GM18868 (cell line): ENCODE results near the gene MCM6.
A peak's percentile ranks its signal among the peaks of the same experiment; 100 is the strongest.
"Not testable (repeated sequence)": the region's sequence is repeated elsewhere in the genome, so short reads cannot be mapped to it uniquely, and the experiment has no call there.

Source experiments
- ATAC-seq: cut with Tn5 transposase; IDR thresholded peaks from one replicate; pipeline ENCODE4 v1.9.1; 2021; ENCODE audit warnings: mild to moderate bottlenecking, moderate library complexity; ENCODE audit not compliant: unreplicated experiment

The MCM6 gene

GRCh38 chr2:135876066-135876711 lies at the start of gene MCM6:
MCM6 (minus strand) TSS chr2:135876443; CDS start chr2:135876365, 78 bp downstream.
- peak; percentile 92 for ATAC-seq

- ATAC-seq: no peak
These were observed 49.3 kb upstream of the MCM6 start for GRCh38 chr2:135925571-135925970.

- ATAC-seq: no peak
These were observed 40.0 kb upstream of the MCM6 start for GRCh38 chr2:135916207-135916606.

- ATAC-seq: no peak
These were observed 38.2 kb upstream of the MCM6 start for GRCh38 chr2:135914485-135914884.

GRCh38 chr2:135913727-135914365 lies 37.6 kb upstream of the MCM6 start:
- no peak for ATAC-seq

GRCh38 chr2:135909976-135910375 lies 33.7 kb upstream of the MCM6 start:
- ATAC-seq: no peak

GRCh38 chr2:135905679-135906078 lies 29.4 kb upstream of the MCM6 start:
- ATAC-seq: no peak

GRCh38 chr2:135904341-135904989 lies 28.2 kb upstream of the MCM6 start:
- no peak for ATAC-seq

- ATAC-seq: no peak
These were observed 27.4 kb upstream of the MCM6 start for GRCh38 chr2:135903650-135904049.

GRCh38 chr2:135899567-135899966 lies 23.3 kb upstream of the MCM6 start:
- ATAC-seq: no peak

GRCh38 chr2:135898234-135898786 lies 22.1 kb upstream of the MCM6 start:
- ATAC-seq: no peak

- ATAC-seq: no peak
These were observed 18.7 kb upstream of the MCM6 start for GRCh38 chr2:135894930-135895329.

- no peak for ATAC-seq
These were observed 17.1 kb upstream of the MCM6 start for GRCh38 chr2:135893374-135893794.

GRCh38 chr2:135890835-135891234 lies 14.6 kb upstream of the MCM6 start:
- ATAC-seq: no peak

- ATAC-seq: no peak
These were observed 13.9 kb upstream of the MCM6 start for GRCh38 chr2:135890149-135890548.

GRCh38 chr2:135888587-135888986 lies 12.3 kb upstream of the MCM6 start:
- not testable (repeated sequence) for ATAC-seq

GRCh38 chr2:135885709-135886108 lies 9.5 kb upstream of the MCM6 start:
- no peak for ATAC-seq

GRCh38 chr2:135882415-135882814 lies 6.2 kb upstream of the MCM6 start:
- no peak for ATAC-seq

GRCh38 chr2:135876770-135877169 lies 527 bp upstream of the MCM6 start:
- ATAC-seq: not testable (repeated sequence)

- ATAC-seq: peak; percentile 54
These were observed 665 bp downstream of the MCM6 start for GRCh38 chr2:135875491-135876065.

- ATAC-seq: no peak
These were observed 1.4 kb downstream of the MCM6 start for GRCh38 chr2:135874777-135875365.
